GM18508 (cell line): ENCODE data around the gene PLP2.
A peak's percentile ranks its signal among the peaks of the same experiment; 100 is the strongest.

Experiments
- ATAC-seq: cut with Tn5 transposase; IDR thresholded peaks from one replicate; pipeline ENCODE4 v1.9.1; 2021; ENCODE audit warnings: moderate number of reproducible peaks; ENCODE audit not compliant: insufficient read depth, unreplicated experiment

PLP2 gene

DNA sequence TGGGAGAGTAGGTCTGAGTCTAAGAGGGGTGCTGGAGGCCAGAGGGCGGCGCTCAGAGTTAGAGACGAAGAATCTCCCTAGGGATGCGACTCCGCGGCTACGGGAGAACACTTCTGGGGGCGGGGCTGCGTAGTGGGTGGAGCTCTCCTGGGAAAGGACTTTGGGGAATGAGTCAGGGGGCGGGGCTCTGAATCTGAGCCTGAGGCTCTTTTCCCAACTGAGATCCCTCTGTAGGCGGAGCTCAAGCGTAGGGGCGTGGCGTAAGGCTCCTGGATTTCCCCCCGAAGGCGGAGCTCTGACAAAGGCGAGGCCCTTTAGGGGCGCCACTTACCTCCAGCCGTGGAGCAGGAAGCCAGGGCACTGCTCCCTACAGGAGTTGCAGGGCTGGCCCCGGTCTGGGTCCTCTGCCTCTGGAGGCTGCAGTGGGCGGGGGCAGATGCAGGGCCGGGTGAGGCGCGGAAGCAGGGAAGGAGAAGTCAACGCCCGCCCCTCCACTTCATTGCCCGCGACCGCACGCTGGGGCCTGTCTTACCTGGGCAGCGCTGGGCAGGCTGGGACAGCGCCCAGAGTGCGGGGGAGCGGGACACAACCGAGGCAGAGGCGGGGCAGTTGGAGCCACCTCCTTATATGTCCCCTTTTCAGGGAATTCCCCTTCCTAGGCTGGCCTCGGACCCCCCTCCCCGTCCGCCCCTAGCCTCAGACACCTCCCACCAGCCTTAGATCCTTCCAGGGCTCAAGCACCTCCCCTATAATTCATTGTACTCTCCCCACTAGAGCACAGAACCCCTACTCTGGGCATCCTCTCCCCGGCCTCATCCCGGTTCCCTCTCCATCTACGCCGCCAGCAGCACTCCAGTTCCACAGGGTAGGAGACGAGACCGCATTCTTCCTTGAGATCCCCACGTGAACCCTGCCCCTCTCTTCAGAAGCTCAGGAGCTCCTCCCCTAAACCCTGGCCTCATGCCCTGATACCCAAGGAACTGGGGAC, 12.9 kb downstream of the PLP2 start:
- no peak for ATAC-seq

DNA sequence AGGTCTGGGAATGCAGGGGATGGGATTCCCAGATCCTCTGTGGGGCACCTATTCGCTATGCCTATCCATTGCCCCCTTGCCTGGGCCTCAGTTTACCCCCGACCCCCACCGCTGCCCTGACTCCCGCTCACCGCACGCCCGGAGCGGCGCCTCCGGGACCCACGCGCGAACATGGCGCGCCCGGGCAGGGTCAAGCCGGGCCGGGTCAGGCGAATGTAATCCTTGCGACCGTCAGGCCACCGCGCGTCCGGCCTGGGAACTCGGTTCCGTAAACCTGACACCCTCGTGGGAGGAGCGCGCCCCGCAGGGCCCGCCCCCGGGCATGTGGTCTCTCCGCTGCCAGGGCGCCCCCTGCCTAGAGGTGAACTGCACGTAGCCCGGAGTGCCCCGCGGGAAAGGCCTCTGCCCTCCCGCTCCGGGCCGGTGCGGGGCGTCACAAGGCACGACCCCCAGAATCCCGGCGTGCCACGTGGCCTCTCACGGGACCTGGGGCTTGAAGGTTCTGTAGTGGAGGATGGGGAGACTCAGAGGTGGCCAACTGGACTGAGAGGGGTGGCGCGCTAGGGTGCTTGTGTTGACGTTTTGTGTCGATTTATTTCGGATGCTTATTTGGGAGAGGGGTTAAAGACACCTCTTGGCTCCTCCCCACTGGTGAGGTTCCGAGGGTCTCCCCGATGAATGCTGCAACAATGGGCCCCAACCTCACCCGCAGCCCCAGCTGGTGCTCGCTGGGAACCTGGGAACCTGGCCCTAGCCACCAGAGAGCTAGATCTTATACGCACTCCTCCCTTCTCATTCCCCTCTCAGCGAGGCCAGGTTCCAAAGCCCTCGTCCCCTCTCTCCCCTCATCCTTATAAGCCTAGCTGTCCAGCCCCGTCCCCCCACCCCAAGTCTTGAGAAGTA, 14.7 kb downstream of the PLP2 start, which contains the start of gene PRICKLE3:
Gene PRICKLE3, minus strand, starts transcription at position 249 of the 903 bp plus-strand sequence. Its CDS starts 76 bp downstream, at position 173.
- no peak for ATAC-seq

GRCh38 chrX:49187028-49187394, 15.3 kb downstream of the PLP2 start:
- ATAC-seq = no peak

- ATAC-seq = no peak
Measured at GRCh38 chrX:49187526-49187925, 15.8 kb downstream of the PLP2 start.

GRCh38 chrX:49188468-49189076, 16.9 kb downstream of the PLP2 start:
- ATAC-seq = no peak

- ATAC-seq = no peak
Measured at GRCh38 chrX:49189606-49190005, 17.9 kb downstream of the PLP2 start.

GRCh38 chrX:49190821-49191573, 19.3 kb downstream of the PLP2 start:
- ATAC-seq = peak; percentile 83

DNA sequence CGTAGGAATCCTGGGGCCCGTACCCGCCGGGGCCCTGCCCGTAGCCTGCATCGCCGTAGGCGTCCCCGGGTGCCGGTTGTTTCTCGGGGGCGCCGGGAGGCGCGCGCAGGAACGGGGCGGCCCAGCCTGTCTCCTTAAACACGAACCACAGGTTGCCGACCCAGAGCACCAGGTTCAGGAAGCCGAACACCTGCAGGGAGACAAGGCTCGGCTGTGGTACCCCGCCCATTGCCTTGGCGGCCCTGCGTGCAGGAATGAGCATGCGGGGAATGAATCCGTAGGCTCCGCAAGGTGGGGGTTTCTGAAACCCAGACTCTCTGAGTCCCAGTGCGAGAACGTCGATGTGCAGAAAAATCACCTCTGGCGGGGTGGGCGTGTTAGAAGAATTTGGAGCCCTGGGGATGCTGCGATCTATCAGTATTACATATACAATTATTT, 19.9 kb downstream of the PLP2 start:
- ATAC-seq = peak; percentile 3

DNA sequence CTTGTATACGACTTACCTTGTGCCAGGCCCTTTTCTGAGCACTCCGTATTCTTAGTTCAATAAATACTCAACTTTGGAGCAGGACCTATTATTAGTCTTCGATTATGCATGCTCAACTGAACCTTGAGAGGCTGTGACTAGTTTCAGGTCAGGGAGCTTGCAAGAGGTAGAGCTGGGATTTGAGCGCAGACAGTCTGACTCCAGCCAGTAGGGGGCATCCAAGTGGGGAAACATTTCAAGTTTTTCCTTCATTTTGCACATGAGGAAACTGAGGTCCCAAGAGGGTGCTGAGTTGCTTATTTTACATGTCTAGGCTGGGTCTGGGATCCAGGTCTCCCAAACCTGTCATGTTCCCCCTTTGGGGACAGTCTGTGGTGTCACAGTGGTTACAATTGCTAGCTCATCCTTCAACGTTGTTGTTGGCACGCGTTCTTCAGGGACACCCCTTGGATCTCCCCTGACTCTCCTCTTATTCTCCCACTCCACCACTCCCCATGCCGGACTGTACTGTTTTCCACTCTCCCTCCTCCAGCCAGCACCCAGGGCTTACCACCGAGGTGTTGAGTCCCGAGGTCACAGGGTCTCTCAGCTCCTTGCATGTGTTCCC, 21.1 kb downstream of the PLP2 start:
- ATAC-seq = no peak

GRCh38 chrX:49193542-49193964, 21.9 kb downstream of the PLP2 start:
- ATAC-seq = no peak

- no peak for ATAC-seq
Measured at GRCh38 chrX:49197543-49198087, 25.9 kb downstream of the PLP2 start.

- ATAC-seq = no peak
Measured at GRCh38 chrX:49198540-49199314, 27.0 kb downstream of the PLP2 start.

DNA sequence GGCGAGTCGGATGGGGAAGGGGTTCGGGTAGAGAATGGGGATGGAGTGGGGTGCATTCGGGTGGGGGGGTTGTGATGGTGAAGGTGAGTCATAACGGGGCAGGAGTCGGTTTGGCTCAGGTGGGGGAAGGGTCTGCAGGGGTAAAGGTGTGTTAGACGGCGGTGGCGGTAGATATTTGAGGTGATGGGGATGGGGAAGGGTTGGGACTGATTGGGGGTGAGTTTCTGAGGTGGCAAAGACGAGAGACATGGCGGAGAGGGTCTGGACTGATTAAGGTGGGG, 27.6 kb downstream of the PLP2 start:
- ATAC-seq = no peak

DNA sequence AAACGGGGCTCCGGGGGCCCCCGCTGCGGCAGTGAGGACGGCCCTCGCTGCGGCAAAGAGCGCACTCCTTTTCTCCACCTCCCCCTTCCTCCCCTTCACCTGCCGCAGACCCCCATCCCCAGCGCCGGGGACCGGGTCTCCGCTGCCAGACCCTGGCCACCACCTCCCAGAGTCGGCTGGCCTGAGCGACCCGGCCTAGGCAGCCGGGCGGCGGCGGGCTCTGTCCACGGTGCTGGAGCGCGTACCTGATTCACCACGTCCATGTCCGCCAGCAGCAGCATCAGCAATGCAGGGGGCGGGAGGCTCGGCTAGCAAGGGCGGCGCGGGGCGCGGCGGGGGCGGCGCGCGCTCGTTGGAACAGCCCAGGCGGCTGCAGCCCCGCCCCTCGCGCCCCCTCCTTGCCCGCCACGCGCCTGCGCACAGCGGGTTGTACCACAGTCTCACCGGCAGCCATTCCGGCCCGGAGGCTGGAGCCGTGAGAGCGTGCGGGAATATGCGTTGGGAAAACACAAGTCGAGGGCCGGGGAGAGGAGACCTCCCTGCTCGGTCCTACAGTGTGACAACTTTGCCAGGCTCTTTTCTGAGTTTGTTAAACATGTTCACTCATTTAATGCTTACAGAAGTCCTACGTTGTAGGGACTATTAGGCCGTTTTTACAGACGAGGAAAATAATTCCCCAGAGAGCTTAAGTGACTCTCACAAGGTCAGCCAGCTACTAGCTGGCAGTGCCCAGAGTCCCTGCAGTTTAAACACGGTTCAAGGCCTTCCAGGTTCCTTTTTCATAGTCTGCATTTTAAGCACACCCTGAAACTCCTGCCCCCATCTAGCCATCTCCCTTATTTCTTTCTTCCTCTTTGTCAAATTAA, 28.4 kb downstream of the PLP2 start, which contains the start of gene SYP:
Gene SYP, minus strand, starts transcription at position 288 of the 866 bp plus-strand sequence. Its CDS starts 7 bp downstream, at position 281.
- peak; percentile 74 for ATAC-seq

DNA sequence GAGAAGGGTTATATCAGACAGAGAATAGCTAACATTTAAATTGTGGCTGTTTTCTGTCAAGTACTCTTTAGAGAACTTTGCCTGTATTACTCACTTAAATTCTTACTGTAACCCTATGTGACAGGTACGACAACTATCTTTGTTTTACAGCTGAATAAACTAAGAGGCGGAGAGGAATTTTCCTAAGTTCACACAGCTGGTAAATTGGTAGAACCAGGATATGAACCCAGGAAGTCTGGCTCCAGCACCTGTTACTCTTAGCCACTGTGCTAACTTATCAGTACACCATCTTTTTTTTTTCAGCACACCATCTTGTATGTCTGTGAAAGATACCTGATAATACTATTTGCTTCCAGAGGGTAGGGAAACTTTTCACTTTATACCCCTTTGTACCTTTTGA, 30.3 kb downstream of the PLP2 start:
- ATAC-seq = no peak

DNA sequence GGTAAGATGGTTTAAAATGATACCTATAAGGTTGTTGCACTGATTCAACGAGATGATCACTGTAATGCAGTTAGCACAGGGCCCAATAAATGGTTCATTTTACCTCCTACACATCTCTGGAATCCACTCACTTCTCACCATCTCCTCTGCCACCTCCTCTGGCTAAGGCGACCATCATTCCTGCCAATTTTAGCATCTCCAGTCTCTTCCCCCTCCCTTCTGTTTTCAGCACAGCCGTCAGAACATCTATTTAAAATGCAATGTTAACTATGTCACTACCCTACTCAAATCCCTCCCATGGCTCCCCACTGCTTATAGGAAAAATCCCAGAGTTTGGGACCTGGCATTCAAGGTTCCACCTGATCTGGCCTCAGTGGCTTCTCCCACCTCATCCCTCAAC, 31.8 kb downstream of the PLP2 start:
- ATAC-seq = no peak

DNA sequence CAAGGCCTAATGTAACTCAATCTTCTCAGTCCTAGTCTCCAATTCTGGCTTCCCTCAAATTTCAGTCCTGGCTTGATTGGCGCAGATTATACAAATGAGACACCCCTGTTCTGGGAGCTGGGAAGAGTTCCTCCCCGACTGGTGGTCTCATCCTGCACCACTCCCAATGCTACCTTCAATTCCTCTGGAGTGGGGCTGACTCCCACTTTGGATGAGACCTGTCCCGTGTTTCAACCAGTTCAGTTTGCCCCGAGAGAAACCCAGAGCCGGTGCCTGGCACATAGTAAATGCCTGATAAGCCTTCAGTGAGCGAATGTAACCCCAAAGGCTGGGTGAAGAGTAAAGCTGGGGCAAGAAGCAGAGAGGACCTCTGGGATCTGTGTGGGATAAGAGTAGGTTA, 32.3 kb downstream of the PLP2 start:
- ATAC-seq = no peak
